ENCODE data around the gene CYP4F3. TPM values are rescaled to one million over a fixed set of nuclear protein-coding genes. Genes with fewer than 3 reads are reported as not detected.

Gene CYP4F3
- total RNA-seq, 1 experiment from 2014 or later: 0.10 TPM

DNA sequence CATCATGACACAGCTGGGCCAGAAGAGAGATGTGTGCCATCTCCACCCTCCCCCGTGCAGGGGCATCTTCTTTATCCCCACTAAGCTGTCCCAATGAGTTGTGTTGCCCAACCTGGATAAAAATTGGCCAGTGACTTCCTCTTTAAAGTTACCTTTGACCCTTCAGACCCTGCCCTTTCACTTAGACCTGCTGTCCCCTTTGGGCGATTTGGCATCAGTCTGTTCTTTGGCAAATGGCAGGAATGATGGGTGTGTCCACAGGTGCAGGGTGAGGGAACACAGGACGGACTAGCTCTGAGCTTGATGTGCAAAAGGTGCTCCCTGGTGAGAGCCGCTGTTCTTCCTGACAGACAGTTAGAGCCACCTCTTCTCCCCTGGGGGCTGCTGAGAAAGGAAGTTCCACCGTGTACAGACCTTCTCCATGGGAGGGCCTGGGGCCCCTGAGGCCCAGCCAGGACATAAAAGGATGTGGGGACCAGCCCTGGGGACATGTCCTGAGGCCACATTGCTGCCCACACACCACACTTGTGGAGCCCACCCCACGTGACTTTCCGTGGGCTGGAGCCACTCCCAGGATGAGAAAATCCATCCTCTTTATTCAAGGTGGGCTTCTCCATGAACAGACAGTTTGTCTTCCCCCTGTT is 23.9 kb upstream of the CYP4F3 start:
- H3K27me3 ChIP-seq (ENCODE audit: control insufficient read depth, insufficient read depth, low read length): no peaks in the 10 kb centered on the region
- TF ChIP-seq POLR2AphosphoS5 (IDR thresholded peaks at IDR 0.05; ENCODE audit: low read depth, low read length) (no peak), REST (IDR thresholded peaks at IDR 0.05; ENCODE audit: insufficient read depth in 1 of 2, low read depth in 2 of 2, low read length in 1 of 2) (no peak), TCF7L2 (IDR thresholded peaks at IDR 0.05; ENCODE audit: low read depth, low read length) (no peak), CTCF (IDR thresholded peaks at IDR 0.05) (no peak), SIN3A (IDR thresholded peaks at IDR 0.05; ENCODE audit: borderline replicate concordance, insufficient read depth, low read depth, low read length) (no peak)
- in situ Hi-C loops (cut with HindIII; ENCODE audit: low pct_unique_long_range_greater_than_20kb, low sequenced_read_pairs) (no loop called here), intact Hi-C loops (cut with micrococcal nuclease; ENCODE audit: unreplicated experiment) (no loop called here)
- no peak overlapping the region for H3K4me3 ChIP-seq (ENCODE audit: low read depth in 2 of 2, low read length in 2 of 2)
- no peak overlapping the region for H3K27ac ChIP-seq (ENCODE audit: low read length)
- H3K4me1 ChIP-seq (ENCODE audit: control insufficient read depth, insufficient read depth, low read length): no peaks in the 10 kb centered on the region
- no TSS peak for BruUV-seq (replicated peaks)
- ChIA-PET CTCF (no interaction called here), POLR2A (no interaction called here)
- H3K9me3 ChIP-seq (ENCODE audit: control insufficient read depth, insufficient read depth, low read depth, low read length): no peaks in the 10 kb centered on the region
- H3K36me3 ChIP-seq (ENCODE audit: control insufficient read depth, insufficient read depth, low read length): no peaks in the 10 kb centered on the region
- DNase-seq (ENCODE audit: low read depth, low spot score) (no peak), ATAC-seq (no peak)

DNA sequence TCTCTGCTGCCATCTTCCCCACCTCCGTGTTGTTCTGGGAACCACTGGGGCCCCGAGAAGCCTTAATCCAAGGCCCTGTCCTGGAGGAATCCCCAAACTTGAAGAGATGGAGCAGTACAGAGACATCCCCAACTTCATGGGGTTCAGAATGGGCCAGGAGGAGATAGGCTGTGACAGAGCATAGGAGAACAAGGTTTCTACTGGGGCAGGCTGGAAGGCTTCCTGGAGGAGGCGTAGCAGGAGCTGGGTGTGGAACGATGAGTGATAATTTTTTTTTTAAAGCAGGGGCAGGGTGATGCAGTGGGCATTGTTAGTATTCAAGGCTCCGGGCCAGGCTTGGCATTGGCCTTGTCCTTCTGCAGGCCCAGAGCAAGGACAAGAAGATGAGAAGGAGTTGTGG is 22.4 kb upstream of the CYP4F3 start:
- H3K9me3 ChIP-seq (ENCODE audit: control insufficient read depth, insufficient read depth, low read depth, low read length): no peaks in the 10 kb centered on the region
- H3K4me3 ChIP-seq (ENCODE audit: low read depth in 2 of 2, low read length in 2 of 2): no peak overlapping the region
- POLR2A ChIA-PET: no interaction called here
- no TSS peak for BruUV-seq (replicated peaks)
- TF ChIP-seq CTCF (IDR thresholded peaks at IDR 0.05) (no peak), SIN3A (IDR thresholded peaks at IDR 0.05; ENCODE audit: borderline replicate concordance, insufficient read depth, low read depth, low read length) (no peak), POLR2AphosphoS5 (IDR thresholded peaks at IDR 0.05; ENCODE audit: low read depth, low read length) (no peak), REST (IDR thresholded peaks at IDR 0.05; ENCODE audit: insufficient read depth in 1 of 2, low read depth in 2 of 2, low read length in 1 of 2) (no peak), TCF7L2 (IDR thresholded peaks at IDR 0.05; ENCODE audit: low read depth, low read length) (no peak)
- CTCF ChIA-PET: no interaction called here
- no peaks in the 10 kb centered on the region for H3K4me1 ChIP-seq (ENCODE audit: control insufficient read depth, insufficient read depth, low read length)
- DNase-seq (ENCODE audit: low read depth, low spot score) (no peak), ATAC-seq (no peak)
- no peaks in the 10 kb centered on the region for H3K36me3 ChIP-seq (ENCODE audit: control insufficient read depth, insufficient read depth, low read length)
- no peaks in the 10 kb centered on the region for H3K27me3 ChIP-seq (ENCODE audit: control insufficient read depth, insufficient read depth, low read length)
- intact Hi-C loops (cut with micrococcal nuclease; ENCODE audit: unreplicated experiment) (no loop called here), in situ Hi-C loops (cut with HindIII; ENCODE audit: low pct_unique_long_range_greater_than_20kb, low sequenced_read_pairs) (no loop called here)
- H3K27ac ChIP-seq (ENCODE audit: low read length): no peak overlapping the region

Data from Panc1 (cell line).